AG09309 (cell line): ENCODE data around the gene SLC37A1.

ENCODE experiments used
- DNase-seq: peaks from one replicate; pipeline ENCODE4 v3.0.0-alpha.2; 2010; ENCODE audit warnings: low read depth
- H3K4me3 ChIP-seq: 2 replicates; pipeline ENCODE4 v1.5.1; 2011; ENCODE audit warnings: mild to moderate bottlenecking, low read depth, low read length, moderate library complexity; ENCODE audit not compliant: control insufficient read depth
- TF ChIP-seq, protein P1 (sequence below): IDR thresholded peaks from 2 replicates; pipeline ENCODE4 v1.5.1; 2011; ENCODE audit warnings: mild to moderate bottlenecking, low read depth, low read length, inconsistent platforms; ENCODE audit not compliant: insufficient read depth, control insufficient read depth; ENCODE audit errors: missing control alignments

SLC37A1 gene

DNA sequence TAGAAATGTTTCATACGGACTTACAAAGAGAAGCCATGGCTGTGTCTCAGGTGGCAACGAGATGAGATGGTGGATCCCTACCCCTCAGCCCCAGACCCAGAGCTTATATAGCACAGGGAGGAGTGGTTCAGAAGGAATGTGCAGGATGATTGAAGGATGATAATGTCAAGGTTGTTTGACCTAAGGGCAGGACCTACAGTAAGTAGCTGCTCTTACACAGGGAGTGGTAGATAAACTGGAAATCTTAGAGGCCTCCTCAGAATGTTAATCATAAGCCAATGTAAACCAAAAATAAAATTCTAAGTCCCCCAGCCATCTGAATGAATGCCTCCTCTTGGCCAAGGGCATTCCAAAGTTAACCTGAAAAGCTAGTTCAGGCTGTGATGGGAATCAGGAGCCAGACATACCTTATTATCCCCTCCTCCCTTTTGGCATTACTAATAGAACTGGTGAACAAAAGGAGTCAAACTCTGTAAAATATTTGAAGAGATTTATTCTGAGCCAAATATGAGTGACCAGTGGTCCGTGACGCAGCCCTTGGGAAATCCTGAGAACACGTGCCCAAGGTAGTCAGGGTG lies 94.0 kb downstream of the SLC37A1 start:
- no peak overlapping the region for H3K4me3 ChIP-seq
- DNase-seq = no peak
- TF ChIP-seq, protein P1, sequence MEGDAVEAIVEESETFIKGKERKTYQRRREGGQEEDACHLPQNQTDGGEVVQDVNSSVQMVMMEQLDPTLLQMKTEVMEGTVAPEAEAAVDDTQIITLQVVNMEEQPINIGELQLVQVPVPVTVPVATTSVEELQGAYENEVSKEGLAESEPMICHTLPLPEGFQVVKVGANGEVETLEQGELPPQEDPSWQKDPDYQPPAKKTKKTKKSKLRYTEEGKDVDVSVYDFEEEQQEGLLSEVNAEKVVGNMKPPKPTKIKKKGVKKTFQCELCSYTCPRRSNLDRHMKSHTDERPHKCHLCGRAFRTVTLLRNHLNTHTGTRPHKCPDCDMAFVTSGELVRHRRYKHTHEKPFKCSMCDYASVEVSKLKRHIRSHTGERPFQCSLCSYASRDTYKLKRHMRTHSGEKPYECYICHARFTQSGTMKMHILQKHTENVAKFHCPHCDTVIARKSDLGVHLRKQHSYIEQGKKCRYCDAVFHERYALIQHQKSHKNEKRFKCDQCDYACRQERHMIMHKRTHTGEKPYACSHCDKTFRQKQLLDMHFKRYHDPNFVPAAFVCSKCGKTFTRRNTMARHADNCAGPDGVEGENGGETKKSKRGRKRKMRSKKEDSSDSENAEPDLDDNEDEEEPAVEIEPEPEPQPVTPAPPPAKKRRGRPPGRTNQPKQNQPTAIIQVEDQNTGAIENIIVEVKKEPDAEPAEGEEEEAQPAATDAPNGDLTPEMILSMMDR = no peak

DNA sequence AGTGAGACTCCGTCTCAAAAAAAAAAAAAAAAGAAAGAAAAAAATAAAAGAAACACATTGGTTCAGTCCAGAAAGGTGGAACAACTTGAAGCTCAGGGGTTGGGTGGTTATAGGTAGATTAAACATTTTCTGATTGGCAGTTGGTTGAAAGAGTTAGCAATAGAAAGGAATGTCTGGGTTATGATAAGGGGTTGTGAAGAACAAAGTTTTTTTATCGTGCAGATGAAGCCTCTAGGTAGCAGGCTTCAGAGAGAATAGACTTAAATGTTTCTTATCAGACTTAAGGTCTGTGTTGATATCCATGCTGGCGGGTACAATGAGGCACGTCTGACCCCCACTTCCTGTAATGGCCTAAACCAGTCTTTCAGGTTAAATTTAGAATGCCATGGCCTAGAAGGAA lies 94.8 kb downstream of the SLC37A1 start:
- TF ChIP-seq, protein P1 = no peak
- DNase-seq = no peak
- no peak overlapping the region for H3K4me3 ChIP-seq

GRCh38 chr21:42609811-42610210 lies 96.2 kb downstream of the SLC37A1 start:
- DNase-seq = no peak
- no peak overlapping the region for H3K4me3 ChIP-seq
- TF ChIP-seq, protein P1 = no peak

GRCh38 chr21:42611852-42612251 lies 98.2 kb downstream of the SLC37A1 start:
- DNase-seq = no peak
- TF ChIP-seq, protein P1 = no peak
- H3K4me3 ChIP-seq = no peak overlapping the region

- H3K4me3 ChIP-seq = no peak overlapping the region
- TF ChIP-seq, protein P1 = no peak
- DNase-seq = no peak
Observed at GRCh38 chr21:42612390-42612789, 98.7 kb downstream of the SLC37A1 start.

- TF ChIP-seq, protein P1 = no peak
- no peak overlapping the region for H3K4me3 ChIP-seq
Observed at GRCh38 chr21:42613756-42614155, 100.1 kb downstream of the SLC37A1 start.

GRCh38 chr21:42614396-42614795 lies 100.7 kb downstream of the SLC37A1 start:
- no peak overlapping the region for H3K4me3 ChIP-seq
- DNase-seq = no peak
- TF ChIP-seq, protein P1 = no peak

More at GRCh38 chr21:42613756-42614155, 100.1 kb downstream of the SLC37A1 start:
- DNase-seq = no peak
